Loucy (cell line): ENCODE results near the gene SLC5A11.

Experiments used
- CTCF ChIP-seq: fragments of 200-600 bp; sonication (generic); conservative IDR thresholded peaks from 2 replicates; pipeline ENCODE4 v1.5.1; 2014; ENCODE audit warnings: mild to moderate bottlenecking, antibody characterized with exemption, low read length
- EZH2phosphoT487 ChIP-seq: fragments of 200-600 bp; IDR thresholded peaks from 2 replicates; pipeline ENCODE4 v1.6.1; 2018; ENCODE audit warnings: antibody characterized with exemption, mild to moderate bottlenecking, moderate library complexity, borderline replicate concordance

DNA sequence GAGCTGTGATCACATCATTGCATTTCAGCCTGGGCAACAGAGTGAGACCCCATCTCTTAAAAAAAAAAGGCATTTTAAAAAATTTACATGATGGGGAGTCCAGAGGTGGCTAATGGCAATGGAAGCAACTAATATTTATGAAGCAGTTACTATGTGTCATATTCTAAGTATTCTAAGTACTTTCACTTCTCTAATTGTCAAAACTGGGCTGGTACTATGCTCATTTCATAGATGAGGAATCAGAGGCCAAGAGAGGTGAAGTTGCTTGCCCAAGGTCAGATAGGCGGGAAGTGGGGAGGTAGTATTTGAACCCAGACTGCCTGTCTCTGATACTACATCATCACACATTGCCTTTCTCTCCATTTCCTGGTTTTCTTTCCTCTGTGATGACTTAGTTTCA lies 50.7 kb downstream of the SLC5A11 start:
- TF ChIP-seq EZH2phosphoT487 (no peak), CTCF (no peak)
